Measurements from ENCODE around the gene EYA4.

EYA4 gene

GRCh38 chr6:133241086-133241900 lies at the start of gene EYA4:
TSS of gene EYA4 (plus strand) at chr6:133241357. CDS start at chr6:133274781, 33,424 bp downstream.
- DNase-seq (ENCODE audit: insufficient read length, low spot score), result no peak
- no peak for FAIRE-seq

- DNase-seq (ENCODE audit: insufficient read length, low spot score), result no peak
- FAIRE-seq, result no peak
Measured at GRCh38 chr6:133193396-133193795, 47.8 kb upstream of the EYA4 start.

- FAIRE-seq, result no peak
- DNase-seq (ENCODE audit: insufficient read length, low spot score), result no peak
Measured at GRCh38 chr6:133198725-133199124, 42.4 kb upstream of the EYA4 start.

GRCh38 chr6:133201231-133201630 lies 39.9 kb upstream of the EYA4 start:
- FAIRE-seq, result no peak
- no peak for DNase-seq (ENCODE audit: insufficient read length, low spot score)

GRCh38 chr6:133202610-133203343 lies 38.4 kb upstream of the EYA4 start:
- FAIRE-seq (no peak), DNase-seq (ENCODE audit: insufficient read length, low spot score) (no peak)

GRCh38 chr6:133203344-133203697 lies 37.8 kb upstream of the EYA4 start:
- no peak for FAIRE-seq

GRCh38 chr6:133205304-133205703 lies 35.9 kb upstream of the EYA4 start:
- DNase-seq (ENCODE audit: insufficient read length, low spot score) (no peak), FAIRE-seq (no peak)

More at GRCh38 chr6:133203344-133203697, 37.8 kb upstream of the EYA4 start:
- no peak for DNase-seq (ENCODE audit: insufficient read length, low spot score)

- DNase-seq (ENCODE audit: insufficient read length, low spot score) (no peak), FAIRE-seq (no peak)
Measured at GRCh38 chr6:133206942-133207341, 34.2 kb upstream of the EYA4 start.

- DNase-seq (ENCODE audit: insufficient read length, low spot score) (no peak), FAIRE-seq (no peak)
Measured at GRCh38 chr6:133207754-133208153, 33.4 kb upstream of the EYA4 start.

- DNase-seq (ENCODE audit: insufficient read length, low spot score), result no peak
- no peak for FAIRE-seq
Measured at GRCh38 chr6:133208183-133208755, 32.9 kb upstream of the EYA4 start.

GRCh38 chr6:133214267-133214666 lies 26.9 kb upstream of the EYA4 start:
- DNase-seq (ENCODE audit: insufficient read length, low spot score), result no peak
- no peak for FAIRE-seq

GRCh38 chr6:133218852-133219251 lies 22.3 kb upstream of the EYA4 start:
- no peak for DNase-seq (ENCODE audit: insufficient read length, low spot score)

GRCh38 chr6:133223452-133224029 lies 17.6 kb upstream of the EYA4 start:
- FAIRE-seq, result no peak
- DNase-seq (ENCODE audit: insufficient read length, low spot score), result no peak

More at GRCh38 chr6:133218852-133219251, 22.3 kb upstream of the EYA4 start:
- FAIRE-seq, result no peak

GRCh38 chr6:133225560-133225959 lies 15.6 kb upstream of the EYA4 start:
- DNase-seq (ENCODE audit: insufficient read length, low spot score), result no peak
- FAIRE-seq, result no peak

- FAIRE-seq, result no peak
- no peak for DNase-seq (ENCODE audit: insufficient read length, low spot score)
Measured at GRCh38 chr6:133227344-133227743, 13.8 kb upstream of the EYA4 start.

- FAIRE-seq (no peak), DNase-seq (ENCODE audit: insufficient read length, low spot score) (no peak)
Measured at GRCh38 chr6:133230052-133230451, 11.1 kb upstream of the EYA4 start.

- DNase-seq (ENCODE audit: insufficient read length, low spot score) (no peak), FAIRE-seq (no peak)
Measured at GRCh38 chr6:133235221-133235620, 5.9 kb upstream of the EYA4 start.

- DNase-seq (ENCODE audit: insufficient read length, low spot score) (no peak), FAIRE-seq (no peak)
Measured at GRCh38 chr6:133236932-133237331, 4.2 kb upstream of the EYA4 start.

- DNase-seq (ENCODE audit: insufficient read length, low spot score) (peak; percentile 23), FAIRE-seq (no peak)
Measured at GRCh38 chr6:133240511-133241085, 559 bp upstream of the EYA4 start.

- FAIRE-seq (no peak), DNase-seq (ENCODE audit: insufficient read length, low spot score) (no peak)
Measured at GRCh38 chr6:133241901-133242636, 912 bp downstream of the EYA4 start.
